Measurements from ENCODE around the gene SYT15.
"Not testable (repeated sequence)": the region's sequence is repeated elsewhere in the genome, so short reads cannot be mapped to it uniquely, and the experiment has no call there.

The SYT15 gene

GRCh38 chr10:46588221-46588620, 9.3 kb downstream of the SYT15 start:
- in situ Hi-C loops (cut with HindIII; ENCODE audit: low sequenced_read_pairs), result not testable (repeated sequence)

GRCh38 chr10:46589589-46589988, 10.7 kb downstream of the SYT15 start:
- in situ Hi-C loops (cut with HindIII; ENCODE audit: low sequenced_read_pairs), result not testable (repeated sequence)

GRCh38 chr10:46591053-46591452, 12.1 kb downstream of the SYT15 start:
- in situ Hi-C loops (cut with HindIII; ENCODE audit: low sequenced_read_pairs), result not testable (repeated sequence)

- in situ Hi-C loops (cut with HindIII; ENCODE audit: low sequenced_read_pairs), result not testable (repeated sequence)
Measured at GRCh38 chr10:46593307-46593706, 14.4 kb downstream of the SYT15 start.

GRCh38 chr10:46594453-46595063, 15.6 kb downstream of the SYT15 start:
- in situ Hi-C loops (cut with HindIII; ENCODE audit: low sequenced_read_pairs), result not testable (repeated sequence)

GRCh38 chr10:46596570-46596969, 17.6 kb downstream of the SYT15 start:
- in situ Hi-C loops (cut with HindIII; ENCODE audit: low sequenced_read_pairs), result not testable (repeated sequence)

GRCh38 chr10:46597616-46598246, 18.8 kb downstream of the SYT15 start:
- in situ Hi-C loops (cut with HindIII; ENCODE audit: low sequenced_read_pairs), result not testable (repeated sequence)

- in situ Hi-C loops (cut with HindIII; ENCODE audit: low sequenced_read_pairs), result not testable (repeated sequence)
Measured at GRCh38 chr10:46600516-46600915, 21.6 kb downstream of the SYT15 start.

- in situ Hi-C loops (cut with HindIII; ENCODE audit: low sequenced_read_pairs), result not testable (repeated sequence)
Measured at GRCh38 chr10:46615540-46615939, 36.6 kb downstream of the SYT15 start.

GRCh38 chr10:46616227-46616626, 37.3 kb downstream of the SYT15 start:
- in situ Hi-C loops (cut with HindIII; ENCODE audit: low sequenced_read_pairs), result not testable (repeated sequence)

- in situ Hi-C loops (cut with HindIII; ENCODE audit: low sequenced_read_pairs), result not testable (repeated sequence)
Measured at GRCh38 chr10:46617134-46617533, 38.2 kb downstream of the SYT15 start.

- in situ Hi-C loops (cut with HindIII; ENCODE audit: low sequenced_read_pairs), result not testable (repeated sequence)
Measured at GRCh38 chr10:46617913-46618312, 39.0 kb downstream of the SYT15 start.

GRCh38 chr10:46623899-46624654, 45.1 kb downstream of the SYT15 start:
- in situ Hi-C loops (cut with HindIII; ENCODE audit: low sequenced_read_pairs), result not testable (repeated sequence)

- in situ Hi-C loops (cut with HindIII; ENCODE audit: low sequenced_read_pairs), result not testable (repeated sequence)
Measured at GRCh38 chr10:46629805-46630204, 50.9 kb downstream of the SYT15 start.

- in situ Hi-C loops (cut with HindIII; ENCODE audit: low sequenced_read_pairs), result not testable (repeated sequence)
Measured at GRCh38 chr10:46630816-46631215, 51.9 kb downstream of the SYT15 start.

- in situ Hi-C loops (cut with HindIII; ENCODE audit: low sequenced_read_pairs), result not testable (repeated sequence)
Measured at GRCh38 chr10:46631683-46632082, 52.8 kb downstream of the SYT15 start.

GRCh38 chr10:46634698-46635097, 55.8 kb downstream of the SYT15 start:
- in situ Hi-C loops (cut with HindIII; ENCODE audit: low sequenced_read_pairs), result not testable (repeated sequence)

GRCh38 chr10:46635364-46635959, 56.5 kb downstream of the SYT15 start:
- in situ Hi-C loops (cut with HindIII; ENCODE audit: low sequenced_read_pairs), result not testable (repeated sequence)

GRCh38 chr10:46640005-46640404, 61.1 kb downstream of the SYT15 start:
- in situ Hi-C loops (cut with HindIII; ENCODE audit: low sequenced_read_pairs), result not testable (repeated sequence)

Measured in endothelial cell of hepatic sinusoid (primary cell).